CD4-positive, alpha-beta T cell treated with Interleukin-6 at 100 ng/mL for 8 hours (primary cell): ENCODE data around the gene KCNQ5.

Experiments
- DNase-seq: peaks from one replicate; pipeline ENCODE4 v3.0.0-alpha.2; 2020; ENCODE audit warnings: mixed read lengths, low spot score

Gene KCNQ5

DNA sequence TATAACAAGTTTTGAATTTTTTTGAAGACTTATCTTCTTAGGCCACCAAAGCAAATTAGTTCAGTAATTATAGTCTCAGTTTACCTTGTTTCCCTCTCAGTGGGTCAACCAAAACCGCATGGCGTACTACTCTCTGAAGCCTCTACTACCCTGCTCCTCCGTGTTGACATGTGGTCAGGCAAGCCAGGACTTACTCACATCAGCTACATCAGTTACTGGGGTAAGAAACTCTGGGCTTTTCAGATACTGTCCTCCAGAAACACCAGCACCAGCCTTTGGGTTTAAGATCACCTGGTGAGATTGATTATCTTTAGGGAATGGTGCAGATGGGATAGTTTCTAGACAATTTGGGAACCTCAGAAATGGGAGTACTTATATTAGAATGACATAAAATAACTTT lies 55.1 kb downstream of the KCNQ5 start:
- no peak for DNase-seq

DNA sequence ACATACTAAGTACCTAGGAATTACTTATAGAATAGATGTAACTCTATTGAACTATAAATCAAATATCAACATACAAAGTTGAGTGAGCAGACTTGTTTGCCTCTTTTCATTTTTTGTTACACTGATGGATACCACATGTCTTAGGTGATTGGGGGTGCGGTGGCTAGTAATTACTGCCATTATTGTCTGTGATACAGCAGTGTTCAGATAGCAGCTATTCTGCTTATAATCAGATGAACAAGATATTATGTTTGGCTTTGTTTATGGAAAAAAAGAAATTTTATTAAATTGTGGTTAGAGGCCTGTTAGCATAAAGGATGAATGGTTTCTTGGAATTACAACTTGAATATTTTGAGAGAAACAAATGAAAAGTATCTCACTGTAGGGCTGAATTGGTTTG lies 55.9 kb downstream of the KCNQ5 start:
- no peak for DNase-seq

GRCh38 chr6:72683797-72684196 lies 61.9 kb downstream of the KCNQ5 start:
- DNase-seq, result no peak

GRCh38 chr6:72689107-72689954 lies 67.5 kb downstream of the KCNQ5 start:
- no peak for DNase-seq

DNA sequence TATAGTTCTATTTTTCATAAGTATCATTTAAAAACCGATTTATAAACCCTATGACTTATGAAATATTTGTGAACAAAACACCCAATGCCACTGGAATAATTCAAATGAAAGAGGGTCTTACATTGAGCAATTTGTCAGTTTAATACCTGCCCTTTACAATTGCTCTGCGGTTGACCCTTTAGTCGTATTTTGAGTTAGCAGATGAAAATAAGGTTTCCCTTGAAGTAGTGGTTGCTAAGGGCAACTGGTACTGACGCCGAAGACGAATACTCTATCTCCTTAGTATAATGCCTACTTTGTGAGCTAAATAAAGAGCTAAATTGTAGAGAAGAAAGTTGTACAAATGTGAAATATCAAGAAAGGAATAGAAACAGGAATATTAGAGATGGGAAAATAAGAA lies 69.4 kb downstream of the KCNQ5 start:
- DNase-seq, result no peak

DNA sequence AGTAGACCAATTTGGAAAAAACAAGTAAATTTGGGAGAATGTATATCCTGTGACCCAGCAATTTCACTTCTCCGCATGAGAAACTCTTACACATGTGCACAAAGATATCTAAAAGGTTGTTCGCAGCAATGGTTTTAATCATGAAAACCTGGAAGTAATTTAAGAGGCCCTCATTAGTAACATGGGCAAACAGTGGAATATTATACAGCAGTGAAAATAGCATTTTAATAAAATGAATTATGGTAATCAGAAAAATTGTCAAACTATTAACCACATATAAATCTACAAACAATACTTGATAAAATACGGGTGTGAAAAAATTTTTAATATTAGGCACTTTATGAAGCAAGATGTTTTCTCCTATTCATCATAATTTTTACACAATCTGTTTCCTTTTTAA lies 74.2 kb downstream of the KCNQ5 start:
- no peak for DNase-seq

DNA sequence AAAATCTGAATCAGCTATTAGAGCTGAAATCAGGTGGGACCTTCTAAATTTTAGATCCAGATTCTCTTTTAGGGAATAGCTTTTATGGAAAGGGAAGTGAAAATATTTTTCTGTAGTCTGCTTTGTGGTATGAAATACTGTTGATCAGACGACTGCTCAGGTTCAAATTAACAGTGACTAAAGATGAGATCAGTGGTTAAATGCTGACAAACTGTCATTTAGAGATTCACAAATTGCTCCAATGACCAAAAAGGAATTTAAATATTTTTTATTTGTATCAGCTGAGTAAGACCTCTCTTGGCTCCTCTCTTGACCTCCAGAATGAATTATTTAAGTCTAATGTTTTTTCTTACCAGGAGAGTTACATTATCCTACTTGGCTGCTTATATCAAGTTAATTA lies 77.3 kb downstream of the KCNQ5 start:
- no peak for DNase-seq

- DNase-seq, result no peak
Measured at GRCh38 chr6:72702421-72702820, 80.6 kb downstream of the KCNQ5 start.

DNA sequence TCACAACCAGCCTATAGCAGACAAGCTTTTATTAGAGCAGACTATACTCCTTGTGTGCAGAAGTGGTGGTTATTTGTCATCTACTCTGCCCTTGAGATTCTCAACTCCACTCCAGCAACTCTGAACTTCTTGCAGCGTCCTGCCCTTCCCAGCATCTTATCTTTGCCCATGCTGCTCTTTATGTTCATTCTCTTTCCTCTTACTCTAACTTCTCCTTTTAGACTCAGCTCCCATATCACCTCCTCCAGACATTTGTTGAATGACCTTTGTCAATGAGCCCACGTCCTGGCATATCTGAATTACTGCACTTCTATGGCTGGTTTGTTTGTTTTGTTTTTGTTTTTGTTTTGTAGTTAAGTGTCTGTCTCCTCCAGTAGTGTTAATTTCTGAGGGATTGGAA lies 81.2 kb downstream of the KCNQ5 start:
- DNase-seq, result no peak

GRCh38 chr6:72704979-72705378 lies 83.1 kb downstream of the KCNQ5 start:
- no peak for DNase-seq

DNA sequence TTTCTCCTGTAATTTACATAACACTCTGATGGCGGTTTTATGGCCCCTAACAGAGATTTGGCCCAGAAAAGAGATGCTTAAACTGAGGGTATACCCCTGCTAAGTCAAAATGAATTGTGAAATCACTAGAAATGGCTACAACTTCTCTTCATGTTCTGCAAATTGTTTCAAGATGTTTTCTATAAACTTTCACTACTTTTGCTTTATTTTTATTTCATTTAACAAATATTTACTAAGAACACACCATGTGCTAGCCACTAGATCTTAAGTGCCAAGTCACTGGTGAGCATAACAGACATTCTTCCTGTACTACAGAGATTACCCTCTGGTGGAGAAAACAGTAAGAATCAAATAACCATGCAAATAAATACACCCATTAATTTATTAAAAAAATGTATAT lies 87.6 kb downstream of the KCNQ5 start:
- DNase-seq, result no peak

DNA sequence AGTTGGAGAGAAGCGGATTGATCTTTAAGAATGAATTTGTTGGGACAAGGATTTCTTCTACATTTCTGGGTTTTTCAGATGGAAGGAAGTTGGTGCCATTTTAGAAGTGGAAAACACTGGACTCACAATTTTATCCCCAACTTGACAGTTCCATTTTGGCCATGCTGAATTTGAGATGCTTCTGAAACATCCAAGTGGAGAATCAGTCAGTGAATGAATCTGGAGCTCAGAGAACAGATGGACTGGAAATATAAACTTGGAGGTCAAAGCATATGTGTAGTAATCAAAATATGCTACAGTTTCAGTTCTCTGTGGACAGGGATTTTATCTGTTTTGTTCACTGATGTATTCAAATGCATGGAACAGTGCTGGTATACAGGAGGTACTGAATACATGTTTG lies 89.9 kb downstream of the KCNQ5 start:
- DNase-seq, result no peak

- DNase-seq, result no peak
Measured at GRCh38 chr6:72712910-72713309, 91.0 kb downstream of the KCNQ5 start.

DNA sequence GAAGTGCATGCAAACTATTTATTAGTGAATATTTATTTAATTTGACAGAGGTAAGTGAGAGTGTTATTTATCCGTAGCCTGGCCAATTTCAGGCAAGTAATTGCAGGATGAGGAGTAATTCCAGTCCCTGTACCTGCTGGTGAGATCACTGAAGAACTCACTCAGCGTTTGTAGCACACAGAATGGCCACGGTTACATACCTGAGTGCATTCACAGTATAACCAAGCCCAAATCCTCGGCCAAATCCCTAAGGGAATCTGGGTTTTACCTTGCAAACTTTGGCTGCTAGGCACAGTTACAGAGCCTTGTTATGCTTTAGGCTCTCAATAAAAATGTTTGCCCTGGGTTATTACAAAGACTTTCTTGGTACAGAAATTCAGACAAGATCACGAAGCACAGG lies 93.3 kb downstream of the KCNQ5 start:
- DNase-seq, result no peak

DNA sequence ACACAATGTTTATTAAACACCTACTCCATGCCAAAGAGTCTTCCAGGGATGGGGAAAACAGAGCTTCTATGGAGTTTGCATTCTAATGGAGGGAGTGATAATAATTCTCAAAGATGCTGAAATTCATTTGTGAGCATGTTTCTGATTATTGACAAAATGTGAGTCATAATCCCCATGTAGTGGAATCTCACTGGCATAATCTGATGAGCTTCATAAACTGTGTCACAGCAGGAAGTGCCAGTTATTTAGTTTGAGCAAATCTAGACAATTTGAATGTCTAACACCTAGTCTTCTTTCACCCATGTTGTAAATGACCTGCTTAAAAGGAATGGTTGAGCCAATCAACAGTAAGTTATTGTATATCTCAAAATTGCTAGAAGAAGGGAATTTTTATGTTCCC lies 95.1 kb downstream of the KCNQ5 start:
- no peak for DNase-seq

- no peak for DNase-seq
Measured at GRCh38 chr6:72720464-72720863, 98.6 kb downstream of the KCNQ5 start.

- DNase-seq, result no peak
Measured at GRCh38 chr6:72721346-72721745, 99.5 kb downstream of the KCNQ5 start.

DNA sequence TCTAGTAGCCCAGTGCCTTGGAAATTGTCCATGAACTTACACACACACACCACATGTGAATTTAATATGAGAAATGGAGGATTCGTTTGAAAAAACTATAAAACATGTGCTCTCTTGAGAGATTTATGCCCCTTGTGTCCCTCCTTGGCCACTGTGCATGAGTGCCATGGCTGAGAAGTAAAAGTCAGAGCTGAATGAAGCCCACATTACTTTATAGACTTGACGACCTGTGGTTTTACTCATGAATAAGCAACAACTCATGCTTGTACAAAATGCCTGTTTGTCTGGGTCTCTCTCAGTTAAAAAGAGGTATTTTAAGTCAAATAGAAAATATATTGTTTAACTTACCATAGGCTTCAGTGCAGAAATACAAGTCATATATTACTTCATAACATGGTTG lies 102.7 kb downstream of the KCNQ5 start:
- no peak for DNase-seq

DNA sequence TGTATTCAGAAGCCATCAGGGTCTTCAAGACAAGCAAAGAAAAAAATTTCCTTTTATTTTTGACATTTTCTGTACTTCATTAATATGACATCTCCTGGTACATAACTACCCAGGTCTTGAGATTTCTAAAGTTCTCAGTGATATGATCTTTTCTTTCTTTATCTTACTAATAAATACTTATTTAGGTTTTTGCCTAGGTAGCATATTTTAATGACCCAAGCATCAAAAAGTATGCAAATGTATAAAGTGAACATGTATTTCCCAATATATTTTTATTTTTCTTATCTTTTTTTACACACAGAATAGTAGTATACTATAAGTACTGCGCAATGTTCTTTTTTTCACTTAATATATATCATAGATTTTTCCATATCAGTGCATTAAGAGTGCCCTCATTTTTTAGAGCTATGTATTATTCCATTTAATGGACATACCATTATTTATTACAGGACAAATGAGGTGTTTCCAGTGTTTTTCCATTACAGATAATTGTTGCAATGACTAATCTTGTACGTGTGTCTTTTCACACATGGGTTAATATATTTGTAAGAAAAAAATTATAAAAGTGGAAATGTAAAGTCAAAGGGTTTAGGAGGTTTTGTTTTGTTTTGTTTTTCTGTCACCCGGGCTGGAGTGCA lies 107.0 kb downstream of the KCNQ5 start:
- DNase-seq, result no peak

DNA sequence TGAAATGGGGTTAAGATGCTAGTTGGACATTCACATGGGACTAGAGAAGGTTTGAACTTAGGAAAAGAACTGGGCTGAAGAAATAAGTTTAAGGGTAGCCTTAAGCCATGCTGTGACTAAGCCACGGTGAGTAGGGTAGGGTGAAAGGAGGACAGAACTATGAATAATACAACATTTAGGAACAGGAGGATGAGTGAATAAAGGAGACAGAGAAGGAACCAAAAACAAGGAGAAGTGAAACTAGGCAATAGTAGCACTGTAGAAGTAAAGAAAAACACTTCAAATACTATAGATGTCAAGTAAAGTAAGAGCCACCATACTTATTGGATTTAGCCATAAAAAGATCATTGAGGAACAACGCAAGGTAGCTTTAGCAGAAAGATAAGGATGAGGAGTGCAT lies 111.2 kb downstream of the KCNQ5 start:
- DNase-seq, result no peak

DNA sequence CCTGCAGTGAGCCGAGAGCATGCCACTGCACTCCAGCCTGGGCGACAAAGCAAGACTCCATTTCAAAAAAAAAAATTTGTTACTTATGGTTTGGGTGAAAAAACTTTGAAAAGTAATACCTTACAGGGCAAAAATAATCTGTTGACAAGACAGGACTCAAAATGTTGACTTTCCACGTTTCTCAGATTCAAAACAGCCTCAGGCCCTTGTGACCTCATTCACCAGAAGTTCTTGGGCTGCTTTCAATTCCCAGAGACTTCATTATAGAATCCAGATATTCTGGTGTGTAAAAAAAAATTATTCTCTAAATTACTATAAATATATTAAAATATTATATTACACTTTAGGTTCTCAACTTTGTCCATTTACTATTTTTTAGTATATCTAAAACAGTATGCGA lies 116.2 kb downstream of the KCNQ5 start:
- DNase-seq, result no peak

GRCh38 chr6:72739368-72739779 lies 117.5 kb downstream of the KCNQ5 start:
- no peak for DNase-seq

DNA sequence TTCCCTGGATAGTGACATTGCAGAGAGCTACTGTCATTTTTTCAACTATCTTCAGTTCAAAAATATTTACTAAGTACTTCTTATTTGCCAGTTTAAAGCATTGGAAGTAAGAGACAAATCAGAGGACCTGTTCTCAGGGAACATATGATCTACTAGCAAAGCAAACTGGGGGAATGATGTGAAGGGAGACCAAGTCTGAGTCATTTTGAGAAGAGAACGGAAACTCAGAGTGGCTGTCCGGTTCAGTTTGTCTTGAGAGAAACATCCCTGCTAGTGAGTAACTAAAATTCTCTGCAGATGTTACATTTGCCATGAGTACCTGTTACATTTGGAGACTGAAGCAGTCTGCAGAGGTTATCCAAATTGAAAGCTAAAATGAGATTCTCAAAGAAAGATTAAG lies 118.3 kb downstream of the KCNQ5 start:
- DNase-seq, result no peak

DNA sequence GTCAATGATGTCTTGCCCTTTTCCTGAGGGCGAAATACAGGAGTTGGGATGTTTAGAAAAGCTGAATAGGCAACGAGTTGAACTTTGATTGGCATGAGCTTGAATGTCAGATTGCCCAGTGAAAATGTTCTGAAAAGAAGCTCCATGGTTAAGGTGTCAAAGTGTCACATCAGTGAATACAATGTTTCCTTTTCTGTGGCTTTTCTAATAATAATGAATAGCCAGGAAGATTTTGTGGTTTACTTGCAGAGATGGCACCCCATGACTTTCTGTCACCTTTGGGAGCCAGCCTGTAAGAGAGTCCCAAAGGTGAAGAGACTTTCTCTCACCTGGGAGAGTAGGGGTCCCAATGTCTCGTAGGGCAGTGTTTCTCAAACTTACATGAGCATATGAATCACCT lies 119.2 kb downstream of the KCNQ5 start:
- no peak for DNase-seq
